ENCODE data around the gene TBX20.
"Not testable (repeated sequence)": the region's sequence is repeated elsewhere in the genome, so short reads cannot be mapped to it uniquely, and the experiment has no call there.

GRCh38 chr7:35200170-35200569 lies 53.7 kb downstream of the TBX20 start:
- not testable (repeated sequence) for TF ChIP-seq CTCF, POLR2A (IDR thresholded peaks at IDR 0.05)

Data from right lobe of liver (tissue), 4 donors.